ENCODE data around the gene ANKS1A. TPM values are rescaled to one million over a fixed set of nuclear protein-coding genes. Genes with fewer than 3 reads are reported as not detected.

Gene ANKS1A
- total RNA-seq, 1 experiment from 2014 or later, result 26.5 TPM

DNA sequence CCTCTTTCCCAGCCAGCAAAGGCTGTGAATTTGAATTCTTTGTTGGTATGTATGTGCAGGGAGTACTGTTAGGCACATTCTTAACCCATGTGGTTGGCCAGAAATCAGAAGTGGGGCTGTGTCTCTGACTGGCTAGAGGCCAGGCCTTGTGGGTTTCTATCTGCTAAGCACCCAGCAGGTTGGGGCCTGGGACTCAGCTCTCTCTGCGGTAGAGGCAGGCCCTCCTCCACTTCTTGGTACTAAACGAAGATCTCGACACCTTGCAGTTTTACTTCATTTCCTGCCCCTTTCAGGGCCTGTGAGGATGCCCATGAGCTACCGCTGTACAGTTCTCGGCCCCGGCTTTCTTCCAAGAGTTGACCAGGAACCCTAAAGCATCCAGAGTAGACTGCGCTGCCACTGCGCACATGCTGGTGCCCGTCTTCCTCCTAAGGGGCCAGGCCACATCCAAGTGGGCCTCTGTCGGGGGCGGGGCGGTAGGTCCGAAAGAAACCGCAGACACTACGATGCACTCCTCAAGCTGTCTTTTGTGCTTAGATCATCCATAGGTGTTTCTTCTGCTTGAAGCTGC, 201.0 kb downstream of the ANKS1A start:
- peak overlapping the region in 2 of 3 experiments; percentile 61 to 65; a peak in 2 of 7 replicates for H3K27ac Mint-ChIP-seq

More for the DNA sequence above, 201.0 kb downstream of the ANKS1A start:
- H3K23ac ChIP-seq (ENCODE audit: insufficient read length, low read depth, low read length), result no peak overlapping the region
- H3K9me3 ChIP-seq (ENCODE audit: control insufficient read depth, low read depth, low read length), result no peaks in the 10 kb centered on the region
- peaks cover 25 to 26% of the 10 kb centered on the region in 2 experiments for H3K4me1 Mint-ChIP-seq
- H3K4me3 Mint-ChIP-seq, result no peak overlapping the region
- H2BK15ac ChIP-seq (ENCODE audit: low read depth, low read length), result no peak overlapping the region
- no peak overlapping the region for H4K5ac ChIP-seq (ENCODE audit: insufficient read length, low read depth, low read length)
- no peak overlapping the region for H4K91ac ChIP-seq (ENCODE audit: insufficient read length, low read depth, low read length)
- no peak overlapping the region for H2BK5ac ChIP-seq (ENCODE audit: insufficient read length, low read length)
- H3K4ac ChIP-seq (ENCODE audit: low read depth, low read length), result no peak overlapping the region
- peak; percentile 25 for DNase-seq
- H3K4me2 ChIP-seq (ENCODE audit: insufficient read depth, insufficient read length, low read length), result no peak overlapping the region
- no peak overlapping the region for H2BK12ac ChIP-seq (ENCODE audit: insufficient read length, low read depth, low read length)
- no peak overlapping the region for H2AFZ ChIP-seq (ENCODE audit: low read length)
- no peaks in the 10 kb centered on the region for H3K27me3 ChIP-seq (ENCODE audit: insufficient read depth, low read length)
- H3T11ph ChIP-seq (ENCODE audit: low read length), result no peak overlapping the region
- H3K27ac ChIP-seq (ENCODE audit: insufficient read length, low read depth, low read length), result no peak overlapping the region
- no peak overlapping the region for H3K56ac ChIP-seq (ENCODE audit: insufficient read length, low read depth, low read length)
- no peak overlapping the region for H2BK20ac ChIP-seq (ENCODE audit: low read depth, low read length, poor library complexity, severe bottlenecking)
- H3K23me2 ChIP-seq (ENCODE audit: insufficient read length, low read depth, low read length, poor library complexity, severe bottlenecking), result no peaks in the 10 kb centered on the region
- H2BK120ac ChIP-seq (ENCODE audit: low read depth, low read length, poor library complexity, severe bottlenecking), result no peak overlapping the region
- H3K36me3 Mint-ChIP-seq (ENCODE audit: insufficient read depth in 1 of 3, low read depth in 3 of 3), result peaks cover 15 to 39% (median 35%) of the 10 kb centered on the region in 3 experiments; a peak in 6 of 7 replicates
- H3K79me1 ChIP-seq (ENCODE audit: insufficient read depth, low read depth, low read length, poor library complexity, severe bottlenecking), result no peaks in the 10 kb centered on the region
- no peak overlapping the region for H4K8ac ChIP-seq (replicated peaks; ENCODE audit: insufficient read length, low read depth, low read length)
- no peaks in the 10 kb centered on the region for H3K79me2 ChIP-seq (ENCODE audit: insufficient read depth, low read length)
- no peaks in the 10 kb centered on the region for H4K20me1 ChIP-seq (ENCODE audit: control insufficient read depth, insufficient read depth, insufficient read length)
- no peak overlapping the region for H3K18ac ChIP-seq (ENCODE audit: insufficient read length, low read depth, low read length)
- no peaks in the 10 kb centered on the region for H3K27me3 Mint-ChIP-seq (ENCODE audit: low read depth)
- H3K4me1 ChIP-seq (ENCODE audit: insufficient read depth, low read length), result no peaks in the 10 kb centered on the region
- H2AK5ac ChIP-seq (ENCODE audit: insufficient read length, low read length), result no peak overlapping the region
- WGBS (ENCODE audit: extremely low coverage, insufficient read length, low lambda C conversion rate), result no CpG with 5 or more reads among the region's 15 CpGs
- no peak overlapping the region for H3K14ac ChIP-seq (ENCODE audit: insufficient read depth, low read length)
- no peaks in the 10 kb centered on the region for H3K9me3 Mint-ChIP-seq
- no peak overlapping the region for H3K9ac ChIP-seq (ENCODE audit: extremely low read depth, insufficient read length, low read length)
- no peak for TF ChIP-seq CTCF (conservative IDR thresholded peaks at IDR 0.05)

All from H9 (cell line).